Suprapubic skin (tissue), 4 donors: ENCODE measurements around the gene SLC37A1. TPM values are rescaled to one million over a fixed set of nuclear protein-coding genes. Genes with fewer than 3 reads are reported as not detected.

Experiments used
- DNase-seq, 2 donors: peaks; one replicate each; pipeline ENCODE4 v3.0.0-alpha.2; 2019; ENCODE audit warnings: low spot score in 2 of 2
- H3K27ac ChIP-seq: fragments of 200-600 bp; sonication (generic); one replicate; pipeline ENCODE4 v1.5.1; 2019
- H3K27me3 ChIP-seq: fragments of 200-600 bp; sonication (generic); one replicate; pipeline ENCODE4 v1.5.1; 2019
- H3K36me3 ChIP-seq: fragments of 200-600 bp; sonication (generic); one replicate; pipeline ENCODE4 v1.5.1; 2019
- H3K4me1 ChIP-seq: fragments of 200-600 bp; sonication (generic); one replicate; pipeline ENCODE4 v1.5.1; 2019
- H3K4me3 ChIP-seq: fragments of 200-600 bp; sonication (generic); one replicate; pipeline ENCODE4 v1.5.1; 2019; ENCODE audit warnings: mild to moderate bottlenecking
- H3K9me3 ChIP-seq: fragments of 200-600 bp; sonication (generic); one replicate; pipeline ENCODE4 v1.5.1; 2019
- EP300 ChIP-seq: sonication (generic); formaldehyde crosslinking; IDR thresholded peaks from one replicate; pipeline ENCODE4 v1.6.1; 2017; ENCODE audit warnings: antibody characterized with exemption
- POLR2A ChIP-seq, 2 donors: fragments of 450-650 bp; IDR thresholded peaks; one replicate each; pipeline ENCODE4 v1.6.1; 2017; ENCODE audit warnings: antibody characterized with exemption in 2 of 2, mild to moderate bottlenecking in 2 of 2, moderate library complexity in 2 of 2
- POLR2AphosphoS5 ChIP-seq, 3 donors: sonication (generic); formaldehyde crosslinking; IDR thresholded peaks; one replicate each; pipeline ENCODE4 v1.6.1; 2017; ENCODE audit warnings: antibody characterized with exemption in 3 of 3
- WGBS: methylation state at CpG from one replicate; pipeline ENCODE4 v1.1.5; 2018; 5-methylcytosine and 5-hydroxymethylcytosine counted together
- total RNA-seq, 4 donors: library from RNA; depleted of rRNA; stranded (reverse); fragments of >200 nt; gene quantifications; one replicate each; pipeline ENCODE4 v1.1.0, GENCODE V29; 2016
- TF ChIP-seq, protein P1 (sequence below), 2 donors: fragments of 200-600 bp in 1 of 2; fragments of 450-650 bp in 1 of 2; sonication (generic) in 1 of 2; IDR thresholded peaks; one replicate each; pipeline ENCODE4 v1.5.1; 2016 to 2019; ENCODE audit warnings: antibody characterized with exemption in 2 of 2, mild to moderate bottlenecking in 1 of 2, moderate library complexity in 1 of 2

The SLC37A1 gene
- total RNA-seq, 4 donors from 2014 or later, result 10.2 to 23.1 (median 19.6) TPM

DNA sequence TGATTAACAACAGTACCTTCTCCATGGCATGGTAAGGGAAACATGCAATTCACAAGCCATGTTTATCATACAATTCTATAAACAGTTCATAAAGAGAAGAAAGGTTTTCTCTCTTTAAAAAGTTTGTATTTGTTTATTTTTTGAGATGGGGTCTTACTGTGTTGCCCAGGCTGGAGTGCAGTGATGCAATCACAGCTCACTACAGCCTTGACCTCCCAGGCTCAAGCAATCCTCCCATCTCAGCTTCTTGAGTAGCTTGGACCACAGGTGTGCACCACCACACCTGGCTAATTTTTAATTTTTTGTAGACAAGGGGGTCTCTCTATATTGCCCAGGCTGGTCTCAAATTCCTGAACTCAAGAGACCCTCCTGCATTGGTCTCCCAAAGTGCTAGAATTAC, 28.0 kb downstream of the SLC37A1 start:
- peaks cover 34% of the 10 kb centered on the region for H3K36me3 ChIP-seq
- H3K4me3 ChIP-seq, result no peak overlapping the region
- DNase-seq, result no peak
- no peaks in the 10 kb centered on the region for H3K27me3 ChIP-seq
- H3K27ac ChIP-seq, result no peak overlapping the region
- TF ChIP-seq EP300 (no peak), POLR2AphosphoS5 (IDR thresholded peaks at IDR 0.05) (no peak), POLR2A (IDR thresholded peaks at IDR 0.05) (no peak)
- TF ChIP-seq, protein P1, sequence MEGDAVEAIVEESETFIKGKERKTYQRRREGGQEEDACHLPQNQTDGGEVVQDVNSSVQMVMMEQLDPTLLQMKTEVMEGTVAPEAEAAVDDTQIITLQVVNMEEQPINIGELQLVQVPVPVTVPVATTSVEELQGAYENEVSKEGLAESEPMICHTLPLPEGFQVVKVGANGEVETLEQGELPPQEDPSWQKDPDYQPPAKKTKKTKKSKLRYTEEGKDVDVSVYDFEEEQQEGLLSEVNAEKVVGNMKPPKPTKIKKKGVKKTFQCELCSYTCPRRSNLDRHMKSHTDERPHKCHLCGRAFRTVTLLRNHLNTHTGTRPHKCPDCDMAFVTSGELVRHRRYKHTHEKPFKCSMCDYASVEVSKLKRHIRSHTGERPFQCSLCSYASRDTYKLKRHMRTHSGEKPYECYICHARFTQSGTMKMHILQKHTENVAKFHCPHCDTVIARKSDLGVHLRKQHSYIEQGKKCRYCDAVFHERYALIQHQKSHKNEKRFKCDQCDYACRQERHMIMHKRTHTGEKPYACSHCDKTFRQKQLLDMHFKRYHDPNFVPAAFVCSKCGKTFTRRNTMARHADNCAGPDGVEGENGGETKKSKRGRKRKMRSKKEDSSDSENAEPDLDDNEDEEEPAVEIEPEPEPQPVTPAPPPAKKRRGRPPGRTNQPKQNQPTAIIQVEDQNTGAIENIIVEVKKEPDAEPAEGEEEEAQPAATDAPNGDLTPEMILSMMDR (IDR thresholded peaks at IDR 0.05), result no peak
- H3K9me3 ChIP-seq, result no peaks in the 10 kb centered on the region
- H3K4me1 ChIP-seq, result no peaks in the 10 kb centered on the region

DNA sequence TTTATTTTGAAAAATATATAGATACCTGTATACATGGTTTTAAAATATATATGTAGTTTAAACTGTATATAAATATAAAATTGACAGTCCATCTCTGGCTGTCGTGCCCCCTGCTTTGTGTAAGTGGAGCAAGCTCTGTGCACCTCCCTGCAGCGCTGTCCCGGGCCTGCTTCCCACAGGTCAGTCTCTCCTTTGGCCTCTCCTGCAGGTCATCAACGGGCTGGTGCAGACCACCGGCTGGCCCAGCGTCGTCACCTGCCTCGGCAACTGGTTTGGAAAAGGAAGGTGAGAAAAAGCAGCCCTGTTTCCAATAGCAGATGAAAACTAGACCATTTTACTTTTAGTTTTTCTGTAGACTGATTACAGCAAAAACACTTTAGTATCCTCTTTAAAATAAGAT, 28.5 kb downstream of the SLC37A1 start:
- Histone ChIP-seq H3K27ac (no peak overlapping the region), H3K36me3 (peaks cover 35% of the 10 kb centered on the region), H3K4me3 (no peak overlapping the region), H3K4me1 (no peaks in the 10 kb centered on the region), H3K9me3 (no peaks in the 10 kb centered on the region), H3K27me3 (no peaks in the 10 kb centered on the region)
- DNase-seq, result peak in 1 of 2 donors; percentile 18
- TF ChIP-seq POLR2A (IDR thresholded peaks at IDR 0.05), result no peak
- TF ChIP-seq, protein P1 (IDR thresholded peaks at IDR 0.05), result no peak
- no peak for TF ChIP-seq EP300
- TF ChIP-seq POLR2AphosphoS5 (IDR thresholded peaks at IDR 0.05), result no peak
- WGBS, result 92% methylated on average over 8 of the region's 8 CpGs

DNA sequence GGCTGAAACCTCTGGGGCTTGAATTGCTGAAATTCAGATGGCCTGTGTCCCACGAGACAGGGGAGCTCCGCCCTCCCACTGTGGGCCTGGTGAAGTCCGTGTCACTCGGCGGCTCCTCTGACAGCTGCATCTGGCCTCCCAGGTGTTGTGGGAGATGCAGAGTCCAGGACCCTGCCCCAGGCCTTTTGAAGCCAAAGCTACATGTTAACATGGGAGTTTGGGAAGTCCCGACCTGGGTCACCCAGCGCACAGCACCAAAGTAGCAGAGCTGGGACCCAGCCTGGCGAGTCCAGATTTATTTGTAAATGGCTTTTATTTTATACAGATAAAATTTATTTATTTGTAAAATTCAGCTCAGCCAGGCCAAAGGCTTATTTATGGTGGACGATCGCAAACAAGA, 28.9 kb downstream of the SLC37A1 start:
- no peak overlapping the region for H3K4me3 ChIP-seq
- no peak overlapping the region for H3K27ac ChIP-seq
- H3K9me3 ChIP-seq, result no peaks in the 10 kb centered on the region
- H3K4me1 ChIP-seq, result no peaks in the 10 kb centered on the region
- peaks cover 39% of the 10 kb centered on the region for H3K36me3 ChIP-seq
- no peaks in the 10 kb centered on the region for H3K27me3 ChIP-seq
- TF ChIP-seq, protein P1 (IDR thresholded peaks at IDR 0.05), result no peak
- TF ChIP-seq POLR2A (IDR thresholded peaks at IDR 0.05) (no peak), POLR2AphosphoS5 (IDR thresholded peaks at IDR 0.05) (no peak), EP300 (no peak)
- peak in 1 of 2 donors; percentile 37 for DNase-seq
- 91% methylated on average over 10 of the region's 10 CpGs for WGBS

DNA sequence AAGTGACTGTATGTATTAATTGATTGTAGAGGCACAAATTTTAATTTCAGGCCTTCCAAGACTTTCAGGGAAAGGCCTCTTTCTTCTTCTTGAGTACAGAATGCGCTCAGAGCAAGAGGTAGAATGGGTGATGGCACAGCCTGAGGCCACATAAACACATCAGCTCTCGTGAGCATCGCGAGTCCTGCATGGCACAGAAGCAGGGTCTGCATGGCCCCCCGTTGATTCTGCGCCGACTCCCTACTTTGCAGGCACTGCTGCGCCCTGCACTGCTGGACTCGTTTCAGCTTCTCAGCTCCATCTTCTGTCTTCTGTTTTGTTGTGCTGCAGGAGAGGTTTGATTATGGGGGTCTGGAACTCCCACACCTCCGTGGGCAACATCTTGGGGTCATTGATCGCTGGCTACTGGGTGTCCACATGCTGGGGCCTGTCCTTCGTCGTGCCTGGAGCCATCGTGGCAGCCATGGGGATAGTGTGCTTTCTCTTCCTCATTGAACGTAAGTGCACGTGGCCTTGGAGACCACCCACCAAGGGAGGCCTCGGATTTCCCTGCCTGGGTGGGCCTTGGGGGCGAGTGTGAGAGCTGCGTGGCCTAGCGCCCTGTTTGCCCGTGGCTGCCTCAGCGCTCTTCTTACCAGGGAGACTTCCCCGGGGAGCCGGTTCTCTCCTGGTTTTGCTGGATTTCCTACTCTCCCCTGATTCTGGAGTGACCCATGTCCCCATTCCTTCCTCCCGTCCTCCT, 29.6 kb downstream of the SLC37A1 start:
- Histone ChIP-seq H3K27me3 (no peaks in the 10 kb centered on the region), H3K36me3 (peaks cover 45% of the 10 kb centered on the region), H3K4me3 (no peak overlapping the region), H3K27ac (no peak overlapping the region), H3K9me3 (no peaks in the 10 kb centered on the region), H3K4me1 (no peaks in the 10 kb centered on the region)
- no peak for TF ChIP-seq EP300
- TF ChIP-seq POLR2A (IDR thresholded peaks at IDR 0.05), result no peak
- TF ChIP-seq, protein P1 (IDR thresholded peaks at IDR 0.05), result no peak
- TF ChIP-seq POLR2AphosphoS5 (IDR thresholded peaks at IDR 0.05), result no peak
- 88% methylated on average over 25 of the region's 25 CpGs for WGBS
- peak in 1 of 2 donors; percentile 45 for DNase-seq

DNA sequence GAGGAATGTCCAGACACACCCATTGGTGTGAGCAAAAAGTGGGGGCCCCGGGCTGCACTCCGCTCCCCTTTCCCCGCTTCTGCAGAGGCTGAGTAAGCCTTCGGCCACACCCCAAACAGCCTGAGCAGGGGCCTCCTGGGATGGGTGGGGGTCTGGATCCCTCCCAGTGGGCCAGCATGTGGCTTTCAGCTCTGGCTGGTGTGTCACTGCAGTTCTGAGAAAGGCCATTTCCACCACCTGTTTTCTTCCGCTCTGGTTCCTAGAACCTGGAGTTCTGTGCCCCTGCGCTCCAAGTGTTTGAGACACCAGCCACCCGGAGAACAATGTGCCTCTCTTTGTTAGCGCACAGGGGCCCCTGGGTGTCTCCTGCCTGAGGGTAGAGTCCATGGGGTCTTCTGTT, 30.9 kb downstream of the SLC37A1 start:
- no peak overlapping the region for H3K27ac ChIP-seq
- DNase-seq, result peak in 1 of 2 donors; percentile 55
- no peaks in the 10 kb centered on the region for H3K27me3 ChIP-seq
- no peak overlapping the region for H3K4me3 ChIP-seq
- peaks cover 56% of the 10 kb centered on the region for H3K36me3 ChIP-seq
- no peaks in the 10 kb centered on the region for H3K4me1 ChIP-seq
- TF ChIP-seq POLR2AphosphoS5 (IDR thresholded peaks at IDR 0.05), result no peak
- TF ChIP-seq EP300, result no peak
- TF ChIP-seq POLR2A (IDR thresholded peaks at IDR 0.05), result no peak
- TF ChIP-seq, protein P1 (IDR thresholded peaks at IDR 0.05), result no peak
- no peaks in the 10 kb centered on the region for H3K9me3 ChIP-seq
- 96% methylated on average over 7 of the region's 8 CpGs for WGBS
